T follicular helper cell (primary cell): ENCODE results near the gene IRGM.
"Not testable (repeated sequence)": the region's sequence is repeated elsewhere in the genome, so short reads cannot be mapped to it uniquely, and the experiment has no call there.

ENCODE experiments used
- DNase-seq: peaks from one replicate; pipeline ENCODE4 v3.0.0-alpha.2; 2020; ENCODE audit warnings: low read depth
- total RNA-seq, 2 experiments: gene quantifications; one replicate each; lab custom pipeline; 2026; lab: John Stamatoyannopoulos, UW

The IRGM gene, protein sequence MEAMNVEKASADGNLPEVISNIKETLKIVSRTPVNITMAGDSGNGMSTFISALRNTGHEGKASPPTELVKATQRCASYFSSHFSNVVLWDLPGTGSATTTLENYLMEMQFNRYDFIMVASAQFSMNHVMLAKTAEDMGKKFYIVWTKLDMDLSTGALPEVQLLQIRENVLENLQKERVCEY
- 0.87 to 2.0 reads per million in 2 experiments for total RNA-seq

DNA sequence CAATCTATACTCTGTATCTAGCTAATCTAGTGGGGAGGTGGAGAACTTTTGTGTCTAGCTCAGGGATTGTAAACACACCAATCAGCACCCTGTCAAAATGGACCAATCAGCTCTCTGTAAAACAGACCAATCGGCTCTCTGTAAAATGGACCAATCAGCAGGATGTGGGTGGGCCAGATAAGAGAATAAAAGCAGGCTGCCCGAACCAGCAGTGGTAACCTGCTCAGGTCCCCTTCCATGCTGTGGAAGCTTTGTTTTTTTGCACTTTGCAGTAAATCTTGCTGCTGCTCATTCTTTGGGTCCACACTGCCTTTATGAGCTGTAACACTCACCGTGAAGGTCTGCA, at the start of gene IRGM:
Gene IRGM, plus strand, starts transcription at position 214 of the 346 bp plus-strand sequence. CDS start 1,603 bp downstream, outside the sequence.
- DNase-seq = not testable (repeated sequence)

DNA sequence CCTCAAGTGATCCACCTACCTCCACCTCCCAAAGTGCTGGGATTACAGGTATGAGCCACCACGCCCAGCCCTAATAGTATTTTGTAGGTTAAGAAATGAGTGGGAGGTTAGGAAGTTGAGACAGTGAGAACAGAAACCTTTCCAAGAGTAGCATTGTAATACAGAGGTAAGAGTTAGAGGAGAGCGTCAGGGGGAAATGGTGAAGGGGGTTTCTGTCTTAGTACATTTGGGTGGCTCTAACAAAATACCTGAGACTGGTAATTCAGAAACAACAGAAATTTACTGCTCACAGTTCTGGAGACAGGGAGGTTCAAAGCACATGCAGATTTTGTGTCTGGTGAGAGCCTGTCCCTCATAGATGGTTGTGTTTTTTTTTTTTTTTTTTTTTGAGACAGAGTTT, 48.9 kb upstream of the IRGM start:
- DNase-seq = no peak

DNA sequence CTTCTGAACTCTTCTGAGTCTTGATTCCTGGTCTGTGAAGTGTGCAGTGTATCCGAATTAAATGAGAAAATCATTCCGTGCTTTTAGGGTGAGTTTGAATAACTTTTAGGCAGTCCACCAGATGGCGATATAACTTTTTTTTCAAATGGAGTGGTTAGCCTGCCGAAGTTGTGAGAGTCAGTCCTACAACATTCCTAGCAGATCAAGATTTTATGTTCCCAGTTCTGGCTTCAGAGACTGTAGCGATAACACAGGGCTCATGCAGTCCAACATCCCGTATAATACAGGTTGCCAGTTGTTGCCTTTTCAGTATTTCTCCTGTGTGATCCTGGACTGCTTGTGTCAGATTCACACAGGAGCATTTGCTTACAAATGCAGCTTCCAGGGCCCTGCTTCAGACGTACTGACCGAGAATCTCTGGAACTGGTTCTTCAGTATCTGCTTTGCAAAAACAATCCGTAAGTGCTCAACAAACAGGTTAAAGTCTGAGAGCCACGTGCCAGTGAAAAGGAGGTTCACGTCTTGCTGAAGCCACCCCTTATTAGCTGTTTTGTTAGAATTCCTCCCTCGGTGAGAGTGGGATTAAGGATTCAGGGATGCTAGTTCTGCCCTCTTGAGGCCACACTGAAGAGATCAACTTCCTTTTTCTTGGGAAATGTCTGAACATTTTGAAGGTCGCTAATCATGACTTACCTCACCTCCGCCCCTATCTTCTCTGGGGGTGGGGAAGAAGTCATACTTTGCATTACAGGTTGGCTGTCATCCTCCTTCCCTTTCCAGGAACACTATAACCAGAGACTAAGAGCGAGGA, 45.0 kb upstream of the IRGM start:
- DNase-seq = no peak

DNA sequence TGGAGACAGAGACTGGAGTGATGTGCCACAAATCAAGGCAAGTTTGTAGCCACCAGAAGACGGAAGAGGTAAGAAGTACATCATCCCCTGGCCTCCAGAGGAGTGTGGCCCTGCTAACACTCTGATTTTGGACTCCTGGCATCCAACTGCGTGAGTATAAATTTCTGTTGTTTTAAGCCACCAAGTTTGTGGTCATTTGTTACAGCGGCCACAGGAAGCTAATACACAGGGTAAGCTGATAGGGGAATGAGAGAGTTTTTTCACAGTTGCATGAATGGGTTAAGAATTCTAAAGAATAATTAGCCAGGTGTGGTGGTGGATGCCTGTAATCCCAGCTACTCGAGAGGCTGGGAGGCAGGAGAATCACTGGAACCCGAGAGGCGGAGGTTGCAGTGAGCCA, 41.9 kb upstream of the IRGM start:
- no peak for DNase-seq

DNA sequence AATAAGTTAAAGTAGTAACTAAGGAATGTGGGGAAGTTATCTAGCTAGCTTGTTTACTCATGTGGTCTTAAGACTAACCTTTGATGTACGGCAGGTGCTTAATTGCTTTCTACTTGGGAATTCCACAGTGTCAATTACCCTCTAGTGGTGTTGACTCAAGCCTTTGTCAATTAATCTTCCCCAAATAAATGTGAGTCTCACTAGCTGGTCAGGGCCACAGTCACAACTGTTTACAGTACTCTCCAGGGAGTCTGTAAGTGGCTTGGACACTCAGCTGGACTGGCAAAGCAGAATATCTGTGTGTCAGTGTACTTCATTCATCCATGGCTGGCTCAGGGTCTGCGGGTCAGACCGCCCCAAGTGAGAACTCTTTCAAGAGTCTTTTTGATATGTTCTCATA, 37.0 kb upstream of the IRGM start:
- no peak for DNase-seq

DNA sequence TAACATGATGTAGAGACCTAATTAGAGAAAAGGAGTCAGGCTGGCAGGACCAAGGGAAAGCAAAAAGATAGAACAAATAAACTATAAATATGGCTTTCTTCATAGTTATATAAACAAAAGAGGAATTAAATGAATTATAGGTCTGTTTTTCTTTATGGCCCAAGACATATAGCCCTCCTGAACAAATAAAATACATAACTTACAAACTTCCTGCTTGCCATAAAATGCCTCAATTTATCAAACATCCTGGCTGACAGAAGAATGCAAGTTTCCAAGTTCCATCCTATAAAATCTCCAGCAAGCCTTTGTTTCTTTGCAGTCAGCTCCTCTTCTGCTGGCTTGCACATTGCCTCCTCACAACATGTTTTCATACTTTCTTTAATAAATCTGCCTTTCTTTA, 31.3 kb upstream of the IRGM start:
- DNase-seq = no peak

DNA sequence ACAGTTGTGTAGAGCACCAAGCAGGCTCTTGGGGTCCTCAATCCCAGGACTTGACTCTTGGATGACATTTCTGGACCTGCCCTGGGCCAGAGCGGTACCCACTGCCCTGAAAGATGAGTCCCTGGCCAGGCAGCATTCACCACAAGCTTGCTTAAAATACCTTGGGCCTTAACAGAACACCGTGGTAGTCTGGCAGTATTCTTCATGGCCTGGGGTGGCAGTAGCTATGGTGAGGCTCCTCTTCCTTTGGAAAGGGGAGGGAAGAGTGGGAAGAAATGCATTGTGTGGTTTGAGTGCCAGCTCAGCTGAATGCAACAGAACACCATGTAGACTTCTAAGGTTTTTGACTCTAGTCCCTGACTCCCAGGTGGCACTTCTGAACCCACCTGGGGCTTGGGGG, 29.4 kb upstream of the IRGM start:
- no peak for DNase-seq

DNA sequence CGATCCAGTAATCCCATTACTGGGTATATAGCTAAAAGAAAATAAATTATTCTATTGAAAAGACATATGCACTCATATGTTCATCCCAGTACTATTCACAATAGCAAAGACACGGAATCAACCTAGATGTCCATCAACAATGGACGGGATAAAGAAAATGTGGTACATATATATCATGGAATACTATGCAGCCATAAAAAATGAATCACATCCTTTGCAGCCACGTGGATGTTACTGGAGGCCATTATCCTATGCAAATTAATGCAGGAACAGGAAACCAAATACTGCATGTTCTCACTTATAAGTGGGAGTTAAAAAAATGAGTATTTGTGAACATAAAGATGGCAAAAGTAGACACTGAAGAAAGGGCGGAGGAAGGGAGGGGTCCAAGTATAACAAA, 16.6 kb upstream of the IRGM start:
- DNase-seq = no peak

DNA sequence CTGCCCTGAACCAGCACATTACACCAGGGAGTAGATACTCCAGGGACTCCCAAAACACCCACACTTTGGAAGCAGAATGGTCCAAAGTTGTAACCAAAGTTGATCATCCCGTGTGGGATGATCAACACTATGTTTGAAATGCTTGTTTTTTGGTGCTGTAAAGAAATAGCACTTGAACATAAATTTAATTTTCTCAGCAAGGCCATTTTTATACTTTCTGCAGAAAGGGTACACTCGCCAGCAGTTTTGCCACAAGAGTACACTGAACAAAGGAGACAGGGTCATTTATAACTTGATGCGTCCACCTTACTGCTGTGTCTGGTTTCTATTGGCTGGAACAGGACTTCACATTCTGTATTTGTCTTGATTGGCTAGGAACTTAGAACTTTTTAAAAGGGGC, 14.5 kb upstream of the IRGM start:
- DNase-seq = not testable (repeated sequence)

DNA sequence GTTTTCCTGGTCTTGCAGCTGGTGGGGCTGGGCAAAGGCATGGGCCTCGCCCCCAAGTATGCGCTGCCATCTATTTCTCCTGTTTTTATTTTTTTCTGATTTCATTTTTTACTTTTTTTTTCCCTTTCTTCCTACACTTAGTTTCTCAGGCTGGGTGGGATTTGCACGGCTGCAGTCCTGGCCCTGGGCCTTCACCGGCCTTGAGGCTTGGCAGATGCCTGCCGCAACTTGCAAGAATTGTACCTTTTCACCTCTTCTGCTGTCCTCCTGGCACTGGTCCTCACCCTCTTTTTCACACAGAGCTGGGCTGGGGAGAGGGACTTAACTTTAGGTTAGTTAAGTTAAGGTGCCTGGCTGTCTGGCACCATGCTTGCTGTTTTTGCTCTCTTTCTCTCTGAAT, 10.3 kb upstream of the IRGM start:
- DNase-seq = no peak

DNA sequence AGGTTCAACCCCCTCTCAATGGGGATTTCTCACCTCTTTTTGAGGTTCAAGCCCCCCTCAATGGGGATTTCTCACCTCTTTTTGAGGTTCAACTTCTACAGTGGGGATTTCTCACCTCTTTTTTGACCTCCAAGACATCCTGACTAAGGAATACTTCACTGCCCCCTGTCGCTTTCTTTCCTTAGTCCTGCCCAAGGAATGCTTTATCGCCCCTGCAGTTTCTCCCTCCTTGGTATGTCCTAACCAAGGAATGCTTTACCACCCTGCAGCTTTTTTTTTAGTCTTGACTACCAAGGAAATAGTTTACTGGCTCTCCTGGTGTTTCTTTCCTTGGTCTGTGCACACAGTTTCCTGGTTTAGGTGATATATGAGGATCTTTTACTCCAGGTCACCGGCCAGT, 9.6 kb upstream of the IRGM start:
- no peak for DNase-seq

DNA sequence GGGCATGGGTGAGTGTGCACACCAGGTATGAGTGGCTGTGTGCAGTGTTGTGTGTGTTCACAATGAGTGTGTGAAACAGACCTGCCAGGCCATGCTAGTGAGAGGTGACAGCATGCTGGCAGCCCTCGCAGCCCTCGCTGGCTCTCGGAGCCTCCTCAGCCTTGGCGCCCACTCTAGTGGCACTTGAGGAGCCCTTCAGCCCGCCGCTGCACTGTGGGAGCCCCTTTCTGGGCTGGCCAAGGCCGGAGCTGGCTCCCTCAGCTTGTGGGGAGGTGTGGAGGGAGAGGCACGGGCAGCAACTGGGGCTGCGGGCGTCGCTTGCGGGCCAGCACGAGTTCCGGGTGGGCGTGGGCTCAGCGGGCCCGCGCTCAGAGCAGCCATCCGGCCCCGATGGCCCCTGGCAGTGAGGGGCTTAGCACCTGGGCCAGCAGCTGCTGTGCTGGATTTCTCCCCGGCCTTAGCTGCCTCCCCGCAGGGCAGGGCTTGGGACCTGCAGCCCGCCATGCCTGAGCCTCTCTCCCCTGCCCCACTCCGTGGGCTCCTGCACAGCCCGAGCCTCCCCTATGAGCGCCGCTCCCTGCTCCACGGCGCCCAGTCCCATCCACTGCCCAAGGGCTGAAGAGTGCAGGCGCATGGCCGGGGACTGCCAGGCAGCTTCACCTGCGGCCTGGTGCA, 999 bp upstream of the IRGM start:
- not testable (repeated sequence) for DNase-seq

DNA sequence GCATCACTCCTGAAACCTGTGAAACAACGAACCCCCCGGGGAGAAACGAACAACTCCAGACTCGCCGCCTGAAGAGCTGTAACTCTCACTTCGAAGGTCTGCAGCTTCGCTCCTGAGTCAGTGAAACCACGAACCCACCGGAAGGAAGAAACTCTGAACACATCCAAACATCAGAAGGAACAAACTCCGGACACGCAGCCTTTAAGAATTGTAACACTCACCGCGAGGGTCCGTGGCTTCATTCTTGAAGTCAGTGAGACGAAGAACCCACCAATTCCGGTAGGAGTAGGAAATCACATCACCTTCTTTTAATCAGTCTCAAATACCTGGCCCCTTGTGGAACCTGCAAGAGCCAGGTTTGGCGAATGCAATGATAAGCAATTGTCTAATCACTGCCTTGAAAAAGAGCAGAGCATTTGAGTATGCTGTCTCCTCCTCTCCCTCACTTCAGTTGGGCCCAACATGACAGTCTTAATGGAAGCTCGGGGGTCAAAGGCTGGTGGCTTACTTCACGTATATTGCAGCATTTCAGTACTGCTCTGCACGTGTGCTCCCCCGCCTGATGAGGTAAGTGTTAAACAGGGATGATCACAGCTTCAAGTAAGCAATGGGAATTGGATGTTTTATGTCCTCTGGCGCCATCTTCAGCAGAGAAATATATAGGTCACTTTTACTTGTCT, 473 bp downstream of the IRGM start:
- DNase-seq = peak; percentile 48

DNA sequence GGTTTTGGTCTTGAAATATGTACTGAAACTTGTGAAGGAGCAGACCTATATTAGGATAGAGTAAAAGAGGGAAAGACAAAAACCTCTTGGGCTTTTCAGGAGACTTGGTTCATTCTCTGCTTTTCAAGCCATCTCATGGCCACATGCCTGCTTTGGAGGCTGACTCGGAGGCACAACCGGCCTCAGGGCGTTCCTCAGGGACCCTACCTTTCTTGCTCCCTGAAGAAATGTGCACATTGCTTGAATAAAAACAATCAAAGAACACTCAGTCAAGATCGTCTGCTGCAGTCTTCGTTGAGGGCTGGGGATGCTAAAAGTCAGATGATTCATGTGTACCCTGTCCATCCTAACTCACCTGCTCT, 994 bp downstream of the IRGM start:
- DNase-seq = no peak

DNA sequence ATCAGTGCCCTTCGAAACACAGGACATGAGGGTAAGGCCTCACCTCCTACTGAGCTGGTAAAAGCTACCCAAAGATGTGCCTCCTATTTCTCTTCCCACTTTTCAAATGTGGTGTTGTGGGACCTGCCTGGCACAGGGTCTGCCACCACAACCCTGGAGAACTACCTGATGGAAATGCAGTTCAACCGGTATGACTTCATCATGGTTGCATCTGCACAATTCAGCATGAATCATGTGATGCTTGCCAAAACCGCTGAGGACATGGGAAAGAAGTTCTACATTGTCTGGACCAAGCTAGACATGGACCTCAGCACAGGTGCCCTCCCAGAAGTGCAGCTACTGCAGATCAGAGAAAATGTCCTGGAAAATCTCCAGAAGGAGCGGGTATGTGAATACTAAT, 1.9 kb downstream of the IRGM start:
- DNase-seq = no peak

DNA sequence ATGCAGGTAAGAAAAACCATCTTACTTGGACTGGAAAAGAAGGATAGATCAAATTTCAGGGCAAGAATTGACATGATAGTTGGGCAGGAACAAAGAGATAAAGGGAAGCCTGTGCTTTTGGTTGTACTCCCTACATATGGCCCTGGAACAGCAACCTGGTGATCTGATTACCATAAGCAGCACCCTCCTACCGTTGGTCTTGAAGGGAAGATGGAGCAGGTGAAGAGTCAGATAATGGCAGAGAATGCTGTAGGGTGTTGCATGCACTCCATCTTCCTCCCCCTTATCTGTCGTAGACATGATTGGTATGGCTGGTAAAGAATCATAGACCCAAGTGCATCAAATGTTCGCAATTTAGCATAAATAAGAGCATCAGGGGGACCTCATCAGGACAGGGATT, 4.7 kb downstream of the IRGM start:
- no peak for DNase-seq

DNA sequence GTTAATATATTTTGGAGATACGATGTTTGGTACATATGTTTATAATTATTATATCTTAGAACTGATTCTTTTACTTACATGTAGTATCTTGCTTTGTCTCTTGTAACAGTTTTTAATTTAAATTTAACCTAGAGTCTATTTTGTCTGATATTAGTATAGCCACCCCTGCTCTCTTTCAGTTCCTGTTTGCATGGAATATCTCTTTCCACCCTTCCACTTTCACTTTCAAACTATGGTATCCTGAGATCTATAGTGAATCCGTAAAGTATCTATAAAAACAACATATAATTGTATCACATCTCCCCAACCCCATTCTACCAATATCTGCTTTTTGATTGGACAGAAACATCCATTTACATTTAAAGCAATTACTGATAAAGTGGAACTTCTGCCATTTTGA, 7.2 kb downstream of the IRGM start:
- no peak for DNase-seq

DNA sequence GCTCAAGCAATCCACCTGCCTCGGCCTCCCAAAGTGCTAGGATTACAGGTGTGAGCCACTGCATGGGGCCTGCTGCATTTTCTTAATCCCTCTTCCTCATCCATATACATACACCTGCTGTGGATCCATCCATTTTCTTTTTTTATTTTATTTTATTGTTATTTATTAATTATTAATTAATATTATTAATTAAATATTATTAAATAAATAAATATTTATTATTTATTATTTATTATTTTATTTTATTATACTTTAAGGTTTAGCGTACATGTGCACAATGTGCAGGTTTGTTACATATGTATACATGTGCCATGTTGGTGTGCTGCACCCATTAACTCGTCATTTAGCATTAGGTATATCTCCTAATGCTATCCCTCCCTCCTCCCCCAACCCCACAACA, 10.4 kb downstream of the IRGM start:
- DNase-seq = not testable (repeated sequence)

DNA sequence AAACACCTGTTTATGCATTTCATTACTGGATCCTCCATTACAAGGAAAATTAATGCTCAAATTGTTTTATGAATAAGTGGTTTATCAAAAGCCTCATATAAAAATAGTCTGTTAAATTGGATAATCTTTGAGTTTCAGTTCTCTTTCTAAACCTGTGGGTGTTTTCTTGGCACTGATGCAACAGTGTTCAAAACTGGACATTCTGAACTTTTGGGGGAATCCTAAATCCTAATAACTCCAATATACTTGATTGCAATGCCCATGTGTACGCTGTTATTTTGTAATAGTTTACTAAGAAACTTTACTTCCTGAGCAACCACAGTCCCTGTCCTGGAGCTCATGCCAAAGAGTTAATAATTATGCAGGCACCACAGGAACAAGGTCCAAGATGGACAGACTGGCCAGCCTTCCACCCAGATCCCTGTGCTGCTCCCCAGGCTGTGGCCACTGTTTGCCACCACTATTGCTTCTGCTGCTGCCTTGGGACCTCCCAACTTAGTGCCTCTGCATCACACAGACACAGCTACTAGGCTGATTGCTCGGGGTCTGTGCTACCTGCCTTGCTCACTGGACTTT, 14.0 kb downstream of the IRGM start:
- DNase-seq = no peak

DNA sequence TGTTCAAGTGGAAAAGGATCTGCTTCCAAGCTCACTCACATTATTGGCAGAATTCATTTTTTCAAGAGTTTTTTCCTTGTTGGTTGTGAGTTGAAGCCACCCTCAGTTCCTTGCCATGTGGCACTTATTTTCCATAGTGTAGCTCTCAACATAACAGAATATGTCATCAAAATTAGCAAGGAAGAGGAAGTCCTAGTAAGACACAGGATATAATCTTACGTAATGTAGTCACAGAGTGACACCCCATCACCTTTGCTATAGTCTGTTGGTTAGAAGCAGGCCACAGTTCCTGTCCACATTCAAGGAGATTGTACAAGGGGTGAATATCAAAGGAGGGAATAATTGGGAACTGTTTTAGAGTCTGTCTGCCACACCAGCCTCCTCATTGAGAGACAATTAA, 15.7 kb downstream of the IRGM start:
- DNase-seq = no peak

DNA sequence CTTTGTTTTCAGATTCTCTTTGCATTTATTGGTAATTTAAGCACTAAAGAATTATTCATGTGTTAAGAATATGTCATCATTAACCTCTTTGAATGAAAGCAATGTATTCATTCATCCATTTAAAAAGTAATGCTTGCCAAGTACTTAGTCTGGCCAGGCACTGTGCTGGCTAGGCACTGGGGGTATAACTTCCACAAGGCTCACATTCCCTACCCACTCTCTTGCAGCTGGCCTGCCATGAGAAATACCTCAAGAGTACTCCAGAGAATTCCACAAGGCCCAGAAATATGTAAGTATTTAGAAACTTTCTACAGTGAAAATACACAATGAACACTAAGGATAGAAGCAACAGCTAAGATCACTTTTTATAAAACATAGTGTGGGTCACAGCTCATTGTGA, 33.0 kb downstream of the IRGM start:
- no peak for DNase-seq
